Suprapubic skin (tissue), 4 donors: Measurements from ENCODE around the gene GRAP2. TPM values are rescaled to one million over a fixed set of nuclear protein-coding genes. Genes with fewer than 3 reads are reported as not detected.

Source experiments
- DNase-seq, 2 donors: peaks; one replicate each; pipeline ENCODE4 v3.0.0-alpha.2; 2019; ENCODE audit warnings: low spot score in 2 of 2
- H3K27ac ChIP-seq: fragments of 200-600 bp; sonication (generic); one replicate; pipeline ENCODE4 v1.5.1; 2019
- H3K27me3 ChIP-seq: fragments of 200-600 bp; sonication (generic); one replicate; pipeline ENCODE4 v1.5.1; 2019
- H3K36me3 ChIP-seq: fragments of 200-600 bp; sonication (generic); one replicate; pipeline ENCODE4 v1.5.1; 2019
- H3K4me1 ChIP-seq: fragments of 200-600 bp; sonication (generic); one replicate; pipeline ENCODE4 v1.5.1; 2019
- H3K4me3 ChIP-seq: fragments of 200-600 bp; sonication (generic); one replicate; pipeline ENCODE4 v1.5.1; 2019; ENCODE audit warnings: mild to moderate bottlenecking
- H3K9me3 ChIP-seq: fragments of 200-600 bp; sonication (generic); one replicate; pipeline ENCODE4 v1.5.1; 2019
- CTCF ChIP-seq, 2 donors: fragments of 200-600 bp in 1 of 2; fragments of 450-650 bp in 1 of 2; sonication (generic) in 1 of 2; IDR thresholded peaks; one replicate each; pipeline ENCODE4 v1.5.1; 2016 to 2019; ENCODE audit warnings: antibody characterized with exemption in 2 of 2, mild to moderate bottlenecking in 1 of 2, moderate library complexity in 1 of 2
- EP300 ChIP-seq: sonication (generic); formaldehyde crosslinking; IDR thresholded peaks from one replicate; pipeline ENCODE4 v1.6.1; 2017; ENCODE audit warnings: antibody characterized with exemption
- POLR2A ChIP-seq, 2 donors: fragments of 450-650 bp; IDR thresholded peaks; one replicate each; pipeline ENCODE4 v1.6.1; 2017; ENCODE audit warnings: antibody characterized with exemption in 2 of 2, mild to moderate bottlenecking in 2 of 2, moderate library complexity in 2 of 2
- POLR2AphosphoS5 ChIP-seq, 3 donors: sonication (generic); formaldehyde crosslinking; IDR thresholded peaks; one replicate each; pipeline ENCODE4 v1.6.1; 2017; ENCODE audit warnings: antibody characterized with exemption in 3 of 3
- WGBS: methylation state at CpG from one replicate; pipeline ENCODE4 v1.1.5; 2018; 5-methylcytosine and 5-hydroxymethylcytosine counted together
- total RNA-seq, 4 donors: library from RNA; depleted of rRNA; stranded (reverse); fragments of >200 nt; gene quantifications; one replicate each; pipeline ENCODE4 v1.1.0, GENCODE V29; 2016

GRAP2 gene
- total RNA-seq, 4 donors from 2014 or later = 0.16 to 10.1 (median 4.8) TPM

- no peaks in the 10 kb centered on the region for H3K36me3 ChIP-seq
- no peak overlapping the region for H3K27ac ChIP-seq
- no peak overlapping the region for H3K4me3 ChIP-seq
- peaks cover 21% of the 10 kb centered on the region for H3K27me3 ChIP-seq
- no peak for DNase-seq
- WGBS = 88% methylated on average over 5 of the region's 6 CpGs
- H3K9me3 ChIP-seq = no peaks in the 10 kb centered on the region
- H3K4me1 ChIP-seq = peaks cover 16% of the 10 kb centered on the region
- TF ChIP-seq CTCF (IDR thresholded peaks at IDR 0.05) = no peak
- no peak for TF ChIP-seq POLR2A (IDR thresholded peaks at IDR 0.05)
- no peak for TF ChIP-seq EP300
- no peak for TF ChIP-seq POLR2AphosphoS5 (IDR thresholded peaks at IDR 0.05)
These were observed 79.7 kb downstream of the GRAP2 start for GRCh38 chr22:39980596-39980995.

GRCh38 chr22:39983346-39983745 is 82.5 kb downstream of the GRAP2 start:
- Histone ChIP-seq H3K9me3 (no peaks in the 10 kb centered on the region), H3K4me1 (peaks cover 25% of the 10 kb centered on the region), H3K4me3 (no peak overlapping the region), H3K27me3 (peaks cover 18% of the 10 kb centered on the region), H3K36me3 (no peaks in the 10 kb centered on the region), H3K27ac (no peak overlapping the region)
- WGBS = 97% methylated on average over 4 of the region's 4 CpGs
- no peak for DNase-seq
- TF ChIP-seq POLR2AphosphoS5 (IDR thresholded peaks at IDR 0.05) (no peak), EP300 (no peak), CTCF (IDR thresholded peaks at IDR 0.05) (no peak), POLR2A (IDR thresholded peaks at IDR 0.05) (no peak)

GRCh38 chr22:39984006-39984405 is 83.1 kb downstream of the GRAP2 start:
- no peak overlapping the region for H3K27ac ChIP-seq
- no peak for DNase-seq
- H3K4me3 ChIP-seq = no peak overlapping the region
- no peak for TF ChIP-seq CTCF (IDR thresholded peaks at IDR 0.05)
- no peak for TF ChIP-seq POLR2AphosphoS5 (IDR thresholded peaks at IDR 0.05)
- TF ChIP-seq EP300 = no peak
- no peak for TF ChIP-seq POLR2A (IDR thresholded peaks at IDR 0.05)
- H3K36me3 ChIP-seq = no peaks in the 10 kb centered on the region
- peaks cover 18% of the 10 kb centered on the region for H3K27me3 ChIP-seq
- no peaks in the 10 kb centered on the region for H3K9me3 ChIP-seq
- 33% methylated on average over 2 of the region's 2 CpGs for WGBS
- H3K4me1 ChIP-seq = peaks cover 25% of the 10 kb centered on the region

GRCh38 chr22:39984746-39985145 is 83.9 kb downstream of the GRAP2 start:
- H3K4me1 ChIP-seq = peaks cover 25% of the 10 kb centered on the region
- no peaks in the 10 kb centered on the region for H3K36me3 ChIP-seq
- H3K27me3 ChIP-seq = peaks cover 18% of the 10 kb centered on the region
- H3K4me3 ChIP-seq = no peak overlapping the region
- peak overlapping the region; percentile 82 for H3K27ac ChIP-seq
- TF ChIP-seq POLR2A (IDR thresholded peaks at IDR 0.05) (no peak), CTCF (IDR thresholded peaks at IDR 0.05) (no peak), EP300 (no peak), POLR2AphosphoS5 (IDR thresholded peaks at IDR 0.05) (no peak)
- 58% methylated on average over 2 of the region's 2 CpGs for WGBS
- no peak for DNase-seq
- no peaks in the 10 kb centered on the region for H3K9me3 ChIP-seq

GRCh38 chr22:39985383-39986035 is 84.6 kb downstream of the GRAP2 start:
- H3K27ac ChIP-seq = peak overlapping the region; percentile 82
- 57% methylated on average over 7 of the region's 7 CpGs for WGBS
- H3K4me1 ChIP-seq = peaks cover 25% of the 10 kb centered on the region
- DNase-seq = no peak
- peaks cover 16% of the 10 kb centered on the region for H3K27me3 ChIP-seq
- no peak overlapping the region for H3K4me3 ChIP-seq
- H3K36me3 ChIP-seq = no peaks in the 10 kb centered on the region
- H3K9me3 ChIP-seq = no peaks in the 10 kb centered on the region
- TF ChIP-seq CTCF (IDR thresholded peaks at IDR 0.05) = no peak
- no peak for TF ChIP-seq POLR2AphosphoS5 (IDR thresholded peaks at IDR 0.05)
- no peak for TF ChIP-seq POLR2A (IDR thresholded peaks at IDR 0.05)
- TF ChIP-seq EP300 = no peak
